Measurements from ENCODE around the gene SH2D7. TPM values are rescaled to one million over a fixed set of nuclear protein-coding genes. Genes with fewer than 3 reads are reported as not detected.
A peak's percentile ranks its signal among the peaks of the same experiment; 100 is the strongest.

SH2D7 gene
- polyA plus RNA-seq, 2 of the 4 experiments (the other 2 are of a cell fraction), result not detected

DNA sequence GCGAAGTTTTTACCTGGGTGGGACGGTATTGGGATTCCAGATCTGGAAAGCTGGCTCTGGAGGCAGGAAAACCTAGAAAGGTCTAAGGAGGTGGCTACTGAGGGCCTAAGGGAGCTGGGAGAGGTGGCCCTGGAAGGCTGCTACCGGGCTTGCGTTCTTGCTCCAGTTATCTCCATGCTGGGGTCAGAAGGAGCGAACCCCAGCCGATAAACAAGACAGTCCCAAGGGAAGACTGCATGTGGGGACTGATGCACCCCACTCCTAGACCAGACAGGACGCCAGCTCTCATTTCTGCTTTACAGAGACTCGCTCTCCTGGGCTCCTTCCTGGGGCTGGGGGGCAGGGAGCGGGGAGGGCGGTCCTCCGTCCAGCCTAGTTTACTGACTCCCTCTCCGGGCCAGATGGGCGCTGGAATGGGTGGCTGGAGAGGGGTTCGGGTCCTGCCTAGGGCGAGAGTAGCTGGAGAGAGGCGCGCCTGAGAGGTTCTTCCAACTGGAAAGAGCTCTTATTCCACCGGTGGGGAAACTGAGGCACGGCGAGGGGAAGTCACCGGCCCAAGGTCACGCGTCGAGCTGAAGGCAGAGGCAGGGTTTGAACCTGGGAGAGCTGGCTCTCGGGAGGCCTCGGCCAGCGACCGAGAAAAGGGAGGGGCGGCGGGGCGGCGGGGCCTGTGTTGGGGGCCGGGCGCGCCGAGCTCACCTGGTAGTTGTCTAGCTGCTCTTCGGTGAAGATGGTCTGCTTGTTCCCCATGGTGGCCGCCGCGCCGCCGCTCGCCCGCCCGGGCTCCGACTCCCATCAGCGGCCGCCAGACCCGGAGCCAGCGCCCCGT is 38.3 kb downstream of the SH2D7 start:
- TF ChIP-seq NPAS2 (CRISPR knock-in tag; IDR thresholded peaks at IDR 0.05; ENCODE audit: borderline replicate concordance) (no peak), TP53 (CRISPR knock-in tag; IDR thresholded peaks at IDR 0.05) (no peak), BHLHE40 (IDR thresholded peaks at IDR 0.05; ENCODE audit: low read depth, low read length) (no peak), RFX5 (IDR thresholded peaks at IDR 0.05) (no peak), MAFK (IDR thresholded peaks at IDR 0.05; ENCODE audit: partially characterized antibody) (no peak), EHMT2 (IDR thresholded peaks at IDR 0.05; ENCODE audit: low read depth) (no peak), GATA3 (IDR thresholded peaks at IDR 0.05; ENCODE audit: borderline replicate concordance) (no peak), ZFP36 (IDR thresholded peaks at IDR 0.05; ENCODE audit: borderline replicate concordance, partially characterized antibody) (no peak), HOXA7 (CRISPR knock-in tag; IDR thresholded peaks at IDR 0.05) (no peak), FOSB (CRISPR knock-in tag; IDR thresholded peaks at IDR 0.05) (no peak), TFCP2L1 (CRISPR knock-in tag; IDR thresholded peaks at IDR 0.05) (no peak), KDM5A (IDR thresholded peaks at IDR 0.05) (no peak)
- TF ChIP-seq, protein P1, sequence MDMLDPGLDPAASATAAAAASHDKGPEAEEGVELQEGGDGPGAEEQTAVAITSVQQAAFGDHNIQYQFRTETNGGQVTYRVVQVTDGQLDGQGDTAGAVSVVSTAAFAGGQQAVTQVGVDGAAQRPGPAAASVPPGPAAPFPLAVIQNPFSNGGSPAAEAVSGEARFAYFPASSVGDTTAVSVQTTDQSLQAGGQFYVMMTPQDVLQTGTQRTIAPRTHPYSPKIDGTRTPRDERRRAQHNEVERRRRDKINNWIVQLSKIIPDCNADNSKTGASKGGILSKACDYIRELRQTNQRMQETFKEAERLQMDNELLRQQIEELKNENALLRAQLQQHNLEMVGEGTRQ (IDR thresholded peaks at IDR 0.05), result no peak
- TF ChIP-seq, protein P2, sequence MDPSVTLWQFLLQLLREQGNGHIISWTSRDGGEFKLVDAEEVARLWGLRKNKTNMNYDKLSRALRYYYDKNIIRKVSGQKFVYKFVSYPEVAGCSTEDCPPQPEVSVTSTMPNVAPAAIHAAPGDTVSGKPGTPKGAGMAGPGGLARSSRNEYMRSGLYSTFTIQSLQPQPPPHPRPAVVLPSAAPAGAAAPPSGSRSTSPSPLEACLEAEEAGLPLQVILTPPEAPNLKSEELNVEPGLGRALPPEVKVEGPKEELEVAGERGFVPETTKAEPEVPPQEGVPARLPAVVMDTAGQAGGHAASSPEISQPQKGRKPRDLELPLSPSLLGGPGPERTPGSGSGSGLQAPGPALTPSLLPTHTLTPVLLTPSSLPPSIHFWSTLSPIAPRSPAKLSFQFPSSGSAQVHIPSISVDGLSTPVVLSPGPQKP (IDR thresholded peaks at IDR 0.05; ENCODE audit: low read depth, low read length), result no peak
- TF ChIP-seq, protein P3, sequence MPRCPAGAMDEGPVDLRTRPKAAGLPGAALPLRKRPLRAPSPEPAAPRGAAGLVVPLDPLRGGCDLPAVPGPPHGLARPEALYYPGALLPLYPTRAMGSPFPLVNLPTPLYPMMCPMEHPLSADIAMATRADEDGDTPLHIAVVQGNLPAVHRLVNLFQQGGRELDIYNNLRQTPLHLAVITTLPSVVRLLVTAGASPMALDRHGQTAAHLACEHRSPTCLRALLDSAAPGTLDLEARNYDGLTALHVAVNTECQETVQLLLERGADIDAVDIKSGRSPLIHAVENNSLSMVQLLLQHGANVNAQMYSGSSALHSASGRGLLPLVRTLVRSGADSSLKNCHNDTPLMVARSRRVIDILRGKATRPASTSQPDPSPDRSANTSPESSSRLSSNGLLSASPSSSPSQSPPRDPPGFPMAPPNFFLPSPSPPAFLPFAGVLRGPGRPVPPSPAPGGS (IDR thresholded peaks at IDR 0.05), result no peak
- TF ChIP-seq, protein P4, sequence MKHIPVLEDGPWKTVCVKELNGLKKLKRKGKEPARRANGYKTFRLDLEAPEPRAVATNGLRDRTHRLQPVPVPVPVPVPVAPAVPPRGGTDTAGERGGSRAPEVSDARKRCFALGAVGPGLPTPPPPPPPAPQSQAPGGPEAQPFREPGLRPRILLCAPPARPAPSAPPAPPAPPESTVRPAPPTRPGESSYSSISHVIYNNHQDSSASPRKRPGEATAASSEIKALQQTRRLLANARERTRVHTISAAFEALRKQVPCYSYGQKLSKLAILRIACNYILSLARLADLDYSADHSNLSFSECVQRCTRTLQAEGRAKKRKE (CRISPR knock-in tag; IDR thresholded peaks at IDR 0.05; ENCODE audit: low read depth), result no peak
- peak overlapping the region; percentile 91 for H3K4me2 ChIP-seq
- FAIRE-seq, result no peak

DNA sequence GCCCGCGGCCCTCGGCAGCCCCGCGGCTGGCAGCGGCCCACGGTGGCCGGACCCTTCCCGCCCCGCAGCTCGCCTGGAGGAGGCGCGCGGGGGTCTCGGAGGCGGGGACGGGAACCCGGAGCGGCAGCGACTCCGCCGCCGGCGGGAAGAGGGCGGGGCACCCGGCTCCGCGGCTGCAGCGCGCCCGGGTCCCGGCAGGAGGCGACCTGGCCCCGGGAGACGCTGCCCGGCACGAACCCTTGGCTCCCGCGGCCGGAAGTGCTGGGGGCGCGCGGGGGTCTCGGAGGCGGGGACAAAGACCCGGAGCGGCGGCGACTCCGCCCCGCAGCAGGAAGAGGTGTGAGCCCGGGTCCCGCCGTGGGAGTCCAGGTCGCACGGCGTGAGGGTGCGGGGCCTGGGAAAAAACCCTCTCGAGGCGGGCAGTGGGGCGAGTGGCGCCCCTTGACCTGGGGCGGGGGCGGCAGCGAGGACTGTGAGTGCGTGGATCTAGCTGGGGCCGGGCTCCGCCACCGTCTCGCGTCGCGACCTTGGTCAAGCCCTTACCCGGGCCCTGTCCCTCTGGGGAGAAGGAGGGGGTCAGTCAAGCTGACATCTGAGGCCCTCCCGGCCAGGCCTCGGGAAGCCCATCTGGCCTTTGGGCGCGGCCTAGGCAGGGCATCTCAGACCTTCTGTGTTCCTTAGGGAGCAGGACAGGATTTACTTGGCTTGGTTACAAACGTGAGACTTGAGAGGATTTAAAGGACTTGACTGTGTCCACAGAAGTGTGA is 39.1 kb downstream of the SH2D7 start, which contains the start of gene CIB2:
TSS of gene CIB2 (minus strand) at position 151 of the 767 bp plus-strand sequence. CDS start 230 bp downstream, outside the sequence.
- CTCF ChIA-PET, result interaction anchor here (0.5 to 9.0 kb wide), 49 partner anchors 8 to 1883 kb away, joined by 3 to 116 read pairs (median 4); partner anchors contain the start of genes IDH3A and SKIC8
- under 1% methylated on average over 38 of the region's 79 CpGs for WGBS (ENCODE audit: missing lambda C conversion rate)
- TF ChIP-seq MAZ (IDR thresholded peaks at IDR 0.05; ENCODE audit: borderline replicate concordance, low read depth, low read length) (no peak), HOXB5 (CRISPR knock-in tag; IDR thresholded peaks at IDR 0.05) (peak; percentile 60; the same call in 1 of the 2 replicates), ESRRA (IDR thresholded peaks at IDR 0.05; ENCODE audit: borderline replicate concordance, low read length) (no peak), MYC (IDR thresholded peaks at IDR 0.05; ENCODE audit: borderline replicate concordance, low read length) (no peak), FOSB (CRISPR knock-in tag; IDR thresholded peaks at IDR 0.05) (no peak), CBX2 (IDR thresholded peaks at IDR 0.05; ENCODE audit: borderline replicate concordance, low read depth) (no peak), KDM5A (IDR thresholded peaks at IDR 0.05) (no peak), FOSL2 (IDR thresholded peaks at IDR 0.05) (no peak), FOSL2 (CRISPR knock-in tag; IDR thresholded peaks at IDR 0.05) (no peak), TFCP2L1 (CRISPR knock-in tag; IDR thresholded peaks at IDR 0.05) (no peak)
- TF ChIP-seq, protein P5, sequence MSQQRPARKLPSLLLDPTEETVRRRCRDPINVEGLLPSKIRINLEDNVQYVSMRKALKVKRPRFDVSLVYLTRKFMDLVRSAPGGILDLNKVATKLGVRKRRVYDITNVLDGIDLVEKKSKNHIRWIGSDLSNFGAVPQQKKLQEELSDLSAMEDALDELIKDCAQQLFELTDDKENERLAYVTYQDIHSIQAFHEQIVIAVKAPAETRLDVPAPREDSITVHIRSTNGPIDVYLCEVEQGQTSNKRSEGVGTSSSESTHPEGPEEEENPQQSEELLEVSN (IDR thresholded peaks at IDR 0.05; ENCODE audit: borderline replicate concordance, low read depth), result peak; percentile 48; the same call in 1 of the 2 replicates
- TF ChIP-seq, protein P6, sequence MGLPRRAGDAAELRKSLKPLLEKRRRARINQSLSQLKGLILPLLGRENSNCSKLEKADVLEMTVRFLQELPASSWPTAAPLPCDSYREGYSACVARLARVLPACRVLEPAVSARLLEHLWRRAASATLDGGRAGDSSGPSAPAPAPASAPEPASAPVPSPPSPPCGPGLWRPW (IDR thresholded peaks at IDR 0.05), result no peak

More for the DNA sequence above, 38.3 kb downstream of the SH2D7 start:
- H3K27ac ChIP-seq, result peak overlapping the region; percentile 91 to 94
- no peaks in the 10 kb centered on the region for H3K9me3 ChIP-seq
- WGBS (ENCODE audit: missing lambda C conversion rate), result 51% methylated on average over 30 of the region's 51 CpGs
- H3K4me3 ChIP-seq, result peak overlapping the region; percentile 86
- peaks cover 38% of the 10 kb centered on the region for H3K4me1 ChIP-seq
- DNase-seq (ENCODE audit: low read depth in 1 of 2, low spot score in 1 of 2) (peak in 1 of 2 experiments; percentile 25), ATAC-seq (peak; percentile 25 to 54; a peak in 5 of 6 replicates)
- ChIA-PET POLR2A (interaction anchor here (0.5 to 4.0 kb wide), 5 partner anchors 8 to 1935 kb away, joined by 3 to 16 read pairs (median 6); partner anchors contain the start of gene IDH3A), CTCF (interaction anchor here (0.6 to 9.0 kb wide), 43 partner anchors 9 to 384 kb away, joined by 3 to 116 read pairs (median 5); partner anchors contain the start of genes IDH3A and SKIC8)

More for the DNA sequence above, 39.1 kb downstream of the SH2D7 start, which contains the start of gene CIB2:
- H3K27ac ChIP-seq, result peak within 1 kb of the TSS; percentile 91 to 94
- no peak for FAIRE-seq
- POLR2A ChIA-PET, result interaction anchor here (0.7 to 4.0 kb wide), 4 partner anchors 8 to 109 kb away, joined by 3 to 16 read pairs (median 4); partner anchors contain the start of gene IDH3A
- ATAC-seq, result peak; percentile 84 to 87
- H3K4me2 ChIP-seq, result peak within 1 kb of the TSS; percentile 91
- peak; percentile 71 to 92 for DNase-seq (ENCODE audit: low read depth in 1 of 2, low spot score in 1 of 2)
- peaks cover 38% of the 10 kb centered on the region for H3K4me1 ChIP-seq
- H3K4me3 ChIP-seq, result peak within 1 kb of the TSS; percentile 86
- H3K9me3 ChIP-seq, result no peaks in the 10 kb centered on the region

Measured in A549 (cell line).